ENCODE data around the gene RPS19BP1.
"Not testable (repeated sequence)": the region's sequence is repeated elsewhere in the genome, so short reads cannot be mapped to it uniquely, and the experiment has no call there.

The RPS19BP1 gene

DNA sequence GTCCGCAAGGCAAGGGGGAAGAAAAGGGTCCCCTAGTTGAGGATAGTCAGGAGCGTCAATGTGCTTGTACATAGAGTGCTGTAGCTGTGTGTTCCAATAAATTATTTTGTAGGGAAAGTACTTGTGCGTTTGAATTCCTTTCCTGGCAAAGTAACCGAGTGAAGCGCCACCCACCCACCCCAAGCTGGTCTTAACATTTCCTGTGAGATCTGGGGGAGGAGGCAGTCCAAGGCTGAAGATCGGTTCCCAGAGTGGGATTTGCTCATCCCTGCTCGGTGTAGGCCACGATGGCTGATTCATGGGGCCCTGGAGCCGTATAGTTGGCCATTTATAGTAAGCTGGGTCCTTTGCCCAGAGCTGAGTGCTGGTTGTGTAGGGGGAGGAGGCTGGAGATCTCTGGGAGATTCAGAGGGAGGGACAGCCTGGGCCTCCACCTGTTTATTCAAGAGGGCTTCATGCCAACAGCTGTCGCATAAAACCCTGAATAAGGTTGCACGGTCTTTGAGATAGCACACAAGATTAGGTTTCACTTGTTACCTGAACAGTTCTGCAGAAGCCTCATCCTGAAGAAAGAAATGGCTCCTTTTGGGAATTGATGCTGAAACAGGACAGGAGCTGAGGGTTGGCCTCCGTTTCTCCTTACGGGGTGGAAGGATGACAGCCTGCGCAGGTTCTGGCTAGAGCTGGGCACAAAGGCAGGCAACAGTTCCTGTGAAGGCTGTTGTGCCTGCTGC lies 9.8 kb downstream of the RPS19BP1 start:
- Histone ChIP-seq H3K4me1 (ENCODE audit: insufficient read depth, insufficient read length) (peaks cover 9% of the 10 kb centered on the region), H3K9ac (ENCODE audit: insufficient read length, low read depth) (peak overlapping the region; percentile 46), H3K27me3 (ENCODE audit: insufficient read depth, insufficient read length) (no peaks in the 10 kb centered on the region), H3K4me3 (ENCODE audit: insufficient read length, low read depth) (peak overlapping the region; percentile 29), H3K9me3 (ENCODE audit: insufficient read depth, low read length) (no peaks in the 10 kb centered on the region), H3K36me3 (ENCODE audit: insufficient read depth, insufficient read length, low read length) (peaks cover 44% of the 10 kb centered on the region)
- no peak for TF ChIP-seq ZNF274 (IDR thresholded peaks at IDR 0.05; ENCODE audit: low read depth, low read length)
- no peak for TF ChIP-seq YY1 (IDR thresholded peaks at IDR 0.05; ENCODE audit: insufficient read depth, insufficient read length)
- TF ChIP-seq SUZ12 (IDR thresholded peaks at IDR 0.05; ENCODE audit: extremely low read depth, insufficient read depth, insufficient read length) = no peak
- DNase-seq (ENCODE audit: low read depth, low spot score) = no peak

DNA sequence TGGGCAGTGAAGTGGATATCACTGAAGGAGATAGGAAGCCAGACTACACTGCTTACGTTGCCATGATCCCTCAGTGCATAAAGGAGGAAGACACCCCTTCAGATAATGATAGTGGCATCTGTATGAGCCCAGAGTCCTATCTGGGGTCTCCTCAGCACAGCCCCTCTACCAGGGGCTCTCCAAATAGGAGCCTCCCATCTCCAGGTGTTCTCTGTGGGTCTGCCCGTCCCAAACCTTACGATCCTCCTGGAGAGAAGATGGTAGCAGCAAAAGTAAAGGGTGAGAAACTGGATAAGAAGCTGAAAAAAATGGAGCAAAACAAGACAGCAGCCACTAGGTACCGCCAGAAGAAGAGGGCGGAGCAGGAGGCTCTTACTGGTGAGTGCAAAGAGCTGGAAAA lies 10.5 kb downstream of the RPS19BP1 start:
- H3K4me1 ChIP-seq (ENCODE audit: insufficient read depth, insufficient read length); H3K27me3 ChIP-seq (ENCODE audit: insufficient read depth, insufficient read length); H3K9me3 ChIP-seq (ENCODE audit: insufficient read depth, low read length); DNase-seq (ENCODE audit: low read depth, low spot score): not testable (repeated sequence)
- Histone ChIP-seq H3K36me3 (ENCODE audit: insufficient read depth, insufficient read length, low read length) (peaks cover 50% of the 10 kb centered on the region), H3K9ac (ENCODE audit: insufficient read length, low read depth) (peak overlapping the region; percentile 99), H3K4me3 (ENCODE audit: insufficient read length, low read depth) (peak overlapping the region; percentile 97)

DNA sequence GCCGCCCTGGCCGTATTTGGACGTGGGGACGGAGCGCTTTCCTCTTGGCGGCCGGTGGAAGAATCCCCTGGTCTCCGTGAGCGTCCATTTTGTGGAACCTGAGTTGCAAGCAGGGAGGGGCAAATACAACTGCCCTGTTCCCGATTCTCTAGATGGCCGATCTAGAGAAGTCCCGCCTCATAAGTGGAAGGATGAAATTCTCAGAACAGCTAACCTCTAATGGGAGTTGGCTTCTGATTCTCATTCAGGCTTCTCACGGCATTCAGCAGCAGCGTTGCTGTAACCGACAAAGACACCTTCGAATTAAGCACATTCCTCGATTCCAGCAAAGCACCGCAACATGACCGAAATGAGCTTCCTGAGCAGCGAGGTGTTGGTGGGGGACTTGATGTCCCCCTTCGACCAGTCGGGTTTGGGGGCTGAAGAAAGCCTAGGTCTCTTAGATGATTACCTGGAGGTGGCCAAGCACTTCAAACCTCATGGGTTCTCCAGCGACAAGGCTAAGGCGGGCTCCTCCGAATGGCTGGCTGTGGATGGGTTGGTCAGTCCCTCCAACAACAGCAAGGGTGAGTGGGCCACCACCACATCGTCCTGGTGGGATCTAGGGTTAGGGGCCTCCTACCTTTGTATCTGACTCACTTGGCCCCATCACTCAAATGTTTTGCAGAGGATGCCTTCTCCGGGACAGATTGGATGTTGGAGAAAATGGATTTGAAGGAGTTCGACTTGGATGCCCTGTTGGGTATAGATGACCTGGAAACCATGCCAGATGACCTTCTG lies 11.3 kb downstream of the RPS19BP1 start:
- not testable (repeated sequence) for H3K4me1 ChIP-seq (ENCODE audit: insufficient read depth, insufficient read length); H3K9me3 ChIP-seq (ENCODE audit: insufficient read depth, low read length); DNase-seq (ENCODE audit: low read depth, low spot score); H3K27me3 ChIP-seq (ENCODE audit: insufficient read depth, insufficient read length)
- H3K9ac ChIP-seq (ENCODE audit: insufficient read length, low read depth) = peak overlapping the region; percentile 99
- peak overlapping the region; percentile 97 for H3K4me3 ChIP-seq (ENCODE audit: insufficient read length, low read depth)
- peaks cover 58% of the 10 kb centered on the region for H3K36me3 ChIP-seq (ENCODE audit: insufficient read depth, insufficient read length, low read length)

DNA sequence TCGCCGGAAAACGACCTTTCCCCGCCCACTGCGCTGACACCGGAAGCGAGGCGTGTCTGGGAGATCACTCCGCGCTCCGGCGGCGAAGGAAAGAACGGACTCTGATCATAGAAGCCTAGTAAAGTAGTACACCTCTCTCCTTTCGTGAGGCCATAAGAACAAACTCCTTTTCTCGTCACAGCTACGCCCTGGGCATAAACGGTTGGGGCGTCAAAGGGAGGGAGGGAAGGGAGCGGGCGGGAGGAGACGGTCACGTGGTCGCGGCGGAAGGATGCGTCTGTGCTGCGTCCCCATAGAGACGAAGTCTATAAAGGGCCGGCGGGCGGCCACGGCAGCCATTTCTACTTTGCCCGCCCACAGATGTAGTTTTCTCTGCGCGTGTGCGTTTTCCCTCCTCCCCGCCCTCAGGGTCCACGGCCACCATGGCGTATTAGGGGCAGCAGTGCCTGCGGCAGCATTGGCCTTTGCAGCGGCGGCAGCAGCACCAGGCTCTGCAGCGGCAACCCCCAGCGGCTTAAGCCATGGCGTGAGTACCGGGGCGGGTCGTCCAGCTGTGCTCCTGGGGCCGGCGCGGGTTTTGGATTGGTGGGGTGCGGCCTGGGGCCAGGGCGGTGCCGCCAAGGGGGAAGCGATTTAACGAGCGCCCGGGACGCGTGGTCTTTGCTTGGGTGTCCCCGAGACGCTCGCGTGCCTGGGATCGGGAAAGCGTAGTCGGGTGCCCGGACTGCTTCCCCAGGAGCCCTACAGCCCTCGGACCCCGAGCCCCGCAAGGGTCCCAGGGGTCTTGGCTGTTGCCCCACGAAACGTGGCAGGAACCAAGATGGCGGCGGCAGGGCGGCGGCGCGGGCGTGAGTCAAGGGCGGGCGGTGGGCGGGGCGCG lies 12.1 kb downstream of the RPS19BP1 start, which contains the start of gene ATF4:
ATF4 (plus strand) TSS at position 337 of the 880 bp plus-strand sequence. CDS start 884 bp downstream, outside the sequence.
- Histone ChIP-seq H3K4me1 (ENCODE audit: insufficient read depth, insufficient read length) (peaks cover 9% of the 10 kb centered on the region), H3K36me3 (ENCODE audit: insufficient read depth, insufficient read length, low read length) (peaks cover 66% of the 10 kb centered on the region), H3K4me3 (ENCODE audit: insufficient read length, low read depth) (peak within 1 kb of the TSS; percentile 97), H3K27me3 (ENCODE audit: insufficient read depth, insufficient read length) (peaks cover 17% of the 10 kb centered on the region), H3K9ac (ENCODE audit: insufficient read length, low read depth) (peak within 1 kb of the TSS; percentile 99), H3K9me3 (ENCODE audit: insufficient read depth, low read length) (no peaks in the 10 kb centered on the region)
- DNase-seq (ENCODE audit: low read depth, low spot score) = no peak
- TF ChIP-seq YY1 (IDR thresholded peaks at IDR 0.05; ENCODE audit: insufficient read depth, insufficient read length) (peak; percentile 70), SUZ12 (IDR thresholded peaks at IDR 0.05; ENCODE audit: extremely low read depth, insufficient read depth, insufficient read length) (no peak)

DNA sequence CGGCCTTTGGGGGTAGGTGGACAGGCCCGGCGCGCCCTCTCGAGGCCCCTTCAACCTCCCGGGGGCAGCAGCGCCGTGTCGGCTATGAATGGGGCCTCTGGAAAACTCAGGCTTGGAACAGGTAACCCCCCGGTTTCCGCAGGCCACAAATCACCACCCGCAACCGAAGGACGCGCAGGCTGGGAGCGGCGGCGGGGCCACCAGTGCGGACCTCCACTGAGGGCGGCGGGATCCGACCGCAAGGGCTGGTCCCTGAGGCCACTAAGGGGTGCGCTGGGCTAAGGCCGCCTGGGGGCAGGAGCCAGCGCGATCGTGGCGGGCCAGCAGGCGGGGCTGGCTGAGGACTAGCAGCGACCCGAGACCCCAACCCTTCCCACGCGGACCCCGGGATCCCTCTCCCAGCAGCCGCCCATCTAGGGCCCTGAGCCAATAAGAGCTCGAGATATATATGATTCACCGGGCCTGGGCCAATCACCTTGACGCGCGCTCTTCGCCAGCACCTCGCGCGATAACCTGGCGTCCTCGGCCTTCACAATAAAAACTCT lies 12.8 kb downstream of the RPS19BP1 start:
- Histone ChIP-seq H3K27me3 (ENCODE audit: insufficient read depth, insufficient read length) (peaks cover 24% of the 10 kb centered on the region), H3K9me3 (ENCODE audit: insufficient read depth, low read length) (no peaks in the 10 kb centered on the region), H3K4me3 (ENCODE audit: insufficient read length, low read depth) (peak overlapping the region; percentile 97), H3K4me1 (ENCODE audit: insufficient read depth, insufficient read length) (peaks cover 7% of the 10 kb centered on the region), H3K9ac (ENCODE audit: insufficient read length, low read depth) (peak overlapping the region; percentile 99), H3K36me3 (ENCODE audit: insufficient read depth, insufficient read length, low read length) (peaks cover 69% of the 10 kb centered on the region)
- peak; percentile 94 for DNase-seq (ENCODE audit: low read depth, low spot score)
- TF ChIP-seq SUZ12 (IDR thresholded peaks at IDR 0.05; ENCODE audit: extremely low read depth, insufficient read depth, insufficient read length) (no peak), ZNF274 (IDR thresholded peaks at IDR 0.05; ENCODE audit: low read depth, low read length) (no peak), YY1 (IDR thresholded peaks at IDR 0.05; ENCODE audit: insufficient read depth, insufficient read length) (no peak)

DNA sequence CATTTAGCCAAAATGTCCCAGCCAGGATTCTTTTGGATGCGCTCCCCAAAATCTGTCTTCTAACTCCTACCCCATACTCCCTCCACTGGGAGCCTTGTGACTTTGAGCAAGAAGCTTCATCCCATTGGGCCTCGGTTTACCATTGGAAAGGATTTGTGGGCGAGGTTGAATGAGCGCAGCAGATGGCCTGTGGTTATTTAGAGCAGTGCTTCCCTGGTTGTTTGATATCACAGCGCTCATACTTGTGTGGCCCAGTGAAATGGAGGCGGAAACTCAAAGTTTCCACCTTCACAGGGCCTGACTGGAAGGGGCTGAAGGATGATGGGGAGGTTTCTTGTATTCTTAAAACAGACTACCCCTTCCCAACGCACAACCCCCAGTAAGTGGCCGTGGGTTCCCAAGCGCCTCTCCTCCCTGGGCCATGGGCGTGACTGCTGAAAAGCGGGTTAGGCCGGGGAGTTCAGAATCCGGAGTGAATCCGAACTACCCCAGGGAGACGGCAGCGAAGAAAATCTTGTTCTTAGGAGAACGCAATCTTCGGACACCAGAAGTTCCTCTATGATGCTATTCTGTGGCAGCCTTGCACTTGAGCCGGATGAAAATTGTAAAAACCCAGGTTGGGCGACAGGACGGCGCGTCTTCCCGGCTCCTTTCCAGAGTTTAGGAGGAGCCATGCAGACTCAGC lies 13.4 kb downstream of the RPS19BP1 start:
- Histone ChIP-seq H3K36me3 (ENCODE audit: insufficient read depth, insufficient read length, low read length) (peaks cover 70% of the 10 kb centered on the region), H3K4me1 (ENCODE audit: insufficient read depth, insufficient read length) (peaks cover 7% of the 10 kb centered on the region), H3K4me3 (ENCODE audit: insufficient read length, low read depth) (peak overlapping the region; percentile 75), H3K9ac (ENCODE audit: insufficient read length, low read depth) (peak overlapping the region; percentile 95), H3K9me3 (ENCODE audit: insufficient read depth, low read length) (no peaks in the 10 kb centered on the region), H3K27me3 (ENCODE audit: insufficient read depth, insufficient read length) (peaks cover 26% of the 10 kb centered on the region)
- DNase-seq (ENCODE audit: low read depth, low spot score) = no peak
- no peak for TF ChIP-seq YY1 (IDR thresholded peaks at IDR 0.05; ENCODE audit: insufficient read depth, insufficient read length)
- no peak for TF ChIP-seq ZNF274 (IDR thresholded peaks at IDR 0.05; ENCODE audit: low read depth, low read length)
- no peak for TF ChIP-seq SUZ12 (IDR thresholded peaks at IDR 0.05; ENCODE audit: extremely low read depth, insufficient read depth, insufficient read length)
